GM23338 (cell line): Measurements from ENCODE around the gene NTNG2. TPM values are rescaled to one million over a fixed set of nuclear protein-coding genes. Genes with fewer than 3 reads are reported as not detected.

ENCODE experiments used
- ATAC-seq: fragments of 200-7000 bp; cut with Tn5 transposase; 3 replicates; pipeline ENCODE4 v1.9.1; 2020
- DNase-seq: peaks from one replicate; pipeline ENCODE4 v3.0.0-alpha.2; 2015; ENCODE audit warnings: low spot score
- H2AFZ ChIP-seq: fragments of 200-600 bp; sonication (generic); 2 replicates; pipeline ENCODE4 v1.8.0; 2016; ENCODE audit warnings: antibody characterized with exemption, mild to moderate bottlenecking, moderate library complexity
- H3F3A ChIP-seq: fragments of 200-600 bp; sonication (generic); replicated peaks from 2 replicates; pipeline ENCODE4 v1.8.0; 2017; ENCODE audit warnings: antibody characterized with exemption, mixed run types, low read depth
- H3K27ac ChIP-seq: fragments of 200-600 bp; sonication (generic); 2 replicates; pipeline ENCODE4 v1.6.1; 2016; ENCODE audit warnings: low read depth
- H3K27me3 ChIP-seq: fragments of 200-600 bp; sonication (generic); 2 replicates; pipeline ENCODE4 v1.8.0; 2016; ENCODE audit warnings: mild to moderate bottlenecking, mixed run types, moderate library complexity; ENCODE audit not compliant: insufficient read depth
- H3K36me3 ChIP-seq: fragments of 200-600 bp; sonication (generic); 2 replicates; pipeline ENCODE4 v1.8.0; 2016; ENCODE audit warnings: mild to moderate bottlenecking; ENCODE audit not compliant: insufficient read depth
- H3K4me1 ChIP-seq: fragments of 200-600 bp; sonication (generic); 2 replicates; pipeline ENCODE4 v1.8.0; 2016; ENCODE audit warnings: mild to moderate bottlenecking, moderate library complexity; ENCODE audit not compliant: insufficient read depth
- H3K4me2 ChIP-seq: fragments of 200-600 bp; sonication (generic); 2 replicates; pipeline ENCODE4 v1.7.1; 2017; ENCODE audit warnings: mixed run types
- H3K4me3 ChIP-seq: fragments of 200-600 bp; sonication (generic); 2 replicates; pipeline ENCODE4 v1.6.1; 2016; ENCODE audit warnings: mixed run types
- H3K79me2 ChIP-seq: fragments of 200-600 bp; sonication (generic); replicated peaks from 2 replicates; pipeline ENCODE4 v1.8.0; 2017; ENCODE audit warnings: mild to moderate bottlenecking; ENCODE audit not compliant: insufficient read depth
- H3K9me2 ChIP-seq: fragments of 200-600 bp; sonication (generic); 2 replicates; pipeline ENCODE4 v1.8.0; 2017; ENCODE audit not compliant: insufficient read depth
- H4K20me1 ChIP-seq: fragments of 200-600 bp; sonication (generic); replicated peaks from 2 replicates; pipeline ENCODE4 v1.8.0; 2017; ENCODE audit warnings: mild to moderate bottlenecking; ENCODE audit not compliant: insufficient read depth
- H3K27ac Mint-ChIP-seq: 2 replicates; pipeline ENCODE4 v1.8.0; 2020; ENCODE audit warnings: inconsistent platforms, mild to moderate bottlenecking, moderate library complexity, mixed read lengths
- H3K27me3 Mint-ChIP-seq: 3 replicates; pipeline ENCODE4 v1.8.0; 2022; ENCODE audit warnings: low read depth, mild to moderate bottlenecking, moderate library complexity, mixed read lengths, inconsistent platforms; ENCODE audit not compliant: insufficient read depth, poor library complexity
- H3K36me3 Mint-ChIP-seq: 3 replicates; pipeline ENCODE4 v1.8.0; 2021; ENCODE audit warnings: low read depth, mild to moderate bottlenecking, inconsistent platforms, moderate library complexity, mixed read lengths
- H3K4me1 Mint-ChIP-seq: 3 replicates; pipeline ENCODE4 v1.8.0; 2020; ENCODE audit warnings: mild to moderate bottlenecking, inconsistent platforms, mixed read lengths
- H3K4me3 Mint-ChIP-seq: 3 replicates; pipeline ENCODE4 v1.8.0; 2021; ENCODE audit warnings: moderate library complexity, mild to moderate bottlenecking, inconsistent platforms, mixed read lengths
- H3K9me3 Mint-ChIP-seq: 3 replicates; pipeline ENCODE4 v1.8.0; 2020; ENCODE audit warnings: moderate library complexity, mild to moderate bottlenecking, inconsistent platforms, mixed read lengths
- CREB1 ChIP-seq: fragments of 250-450 bp; sonication (Bioruptor Pico); IDR thresholded peaks from 2 replicates; pipeline ENCODE4 v1.5.0; 2020; ENCODE audit warnings: low read depth, mild to moderate bottlenecking, moderate library complexity
- EZH2 ChIP-seq: fragments of 200-600 bp; sonication (generic); IDR thresholded peaks from one replicate; pipeline ENCODE4 v1.8.0; 2017; ENCODE audit warnings: antibody characterized with exemption, mild to moderate bottlenecking, low read depth; ENCODE audit not compliant: unreplicated experiment
- EZH2phosphoT487 ChIP-seq: fragments of 200-600 bp; sonication (generic); IDR thresholded peaks from one replicate; pipeline ENCODE4 v1.8.1; 2018; ENCODE audit warnings: antibody characterized with exemption; ENCODE audit not compliant: unreplicated experiment
- JUNB ChIP-seq: IDR thresholded peaks from one replicate; pipeline ENCODE4 v1.6.1; 2016; ENCODE audit warnings: antibody characterized with exemption; ENCODE audit not compliant: unreplicated experiment
- NANOG ChIP-seq: IDR thresholded peaks from 2 replicates; pipeline ENCODE4 v1.6.1; 2016; ENCODE audit warnings: antibody characterized with exemption, borderline replicate concordance
- POLR2AphosphoS5 ChIP-seq: IDR thresholded peaks from 2 replicates; pipeline ENCODE4 v1.6.1; 2016; ENCODE audit warnings: antibody characterized with exemption, low read depth
- STAT1 ChIP-seq: IDR thresholded peaks from one replicate; pipeline ENCODE4 v1.6.1; 2016; ENCODE audit warnings: antibody characterized with exemption; ENCODE audit not compliant: unreplicated experiment
- ZNF114 ChIP-seq: fragments of 250-450 bp; sonication (Bioruptor Pico); IDR thresholded peaks from 2 replicates; pipeline ENCODE4 v1.5.0; 2020; ENCODE audit warnings: mild to moderate bottlenecking, moderate library complexity
- ZNF331 ChIP-seq: fragments of 250-450 bp; sonication (Bioruptor Pico); IDR thresholded peaks from 2 replicates; pipeline ENCODE4 v1.5.0; 2020; ENCODE audit warnings: low read depth, mild to moderate bottlenecking, moderate library complexity
- polyA plus RNA-seq: library from polyadenylated mRNA; unstranded; fragments of >200 nt; fragmentation: Nextera tagmentation; extraction: Ambion mirVana; gene quantifications from 2 replicates; pipeline ENCODE4 v1.2.1, GENCODE V29; 2016
- total RNA-seq: library from RNA; depleted of rRNA; stranded (reverse); fragments of >200 nt; shearing (Covaris generic); gene quantifications from 2 replicates; pipeline ENCODE4 v1.2.3, GENCODE V29; 2014
- TF ChIP-seq, protein P1 (sequence below): fragments of 250-450 bp; sonication (Bioruptor Pico); IDR thresholded peaks from 2 replicates; pipeline ENCODE4 v1.5.0; 2020; ENCODE audit warnings: mild to moderate bottlenecking, moderate library complexity
- TF ChIP-seq, protein P2 (sequence below): IDR thresholded peaks from one replicate; pipeline ENCODE4 v1.6.1; 2018; ENCODE audit warnings: antibody characterized with exemption; ENCODE audit not compliant: unreplicated experiment
- TF ChIP-seq, protein P3 (sequence below): IDR thresholded peaks from 2 replicates; pipeline ENCODE4 v1.6.1; 2016; ENCODE audit warnings: antibody characterized with exemption
- TF ChIP-seq, protein P4 (sequence below), 2 experiments: fragments of 200-600 bp in 1 of 2; sonication (generic) in 1 of 2; conservative IDR thresholded peaks; 2 replicates each; pipeline versions ENCODE4 v1.5.1 to v1.6.1; 2016 to 2017; ENCODE audit warnings: antibody characterized with exemption in 2 of 2, low read depth in 2 of 2, mild to moderate bottlenecking in 2 of 2, moderate library complexity in 1 of 2

The NTNG2 gene
- total and polyA plus RNA-seq, 2 experiments from 2014 or later, result 0.99 to 1.7 TPM

DNA sequence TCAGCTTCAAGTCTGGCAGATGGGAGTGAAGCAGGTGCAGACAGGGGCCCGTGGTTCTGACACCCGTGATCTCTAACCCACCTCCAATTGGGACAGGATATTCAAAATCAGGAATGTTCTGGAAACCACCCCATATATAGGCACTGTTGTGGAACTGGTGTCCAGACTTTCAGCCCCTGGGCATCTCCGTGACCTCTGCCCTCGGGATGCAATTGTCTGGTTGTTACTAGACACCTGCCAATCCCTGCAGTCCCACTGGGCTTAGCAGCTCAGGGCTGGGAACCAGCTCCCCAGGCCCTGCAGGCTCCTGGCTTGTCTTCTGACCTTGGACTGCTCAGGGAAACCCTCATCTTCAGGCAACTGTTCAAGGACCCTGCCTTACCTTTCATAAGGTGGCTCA lies 38.8 kb downstream of the NTNG2 start:
- peaks cover 6% of the 10 kb centered on the region; the same call in 1 of the 3 replicates for H3K4me1 Mint-ChIP-seq
- peaks cover 6% of the 10 kb centered on the region for H3K27me3 Mint-ChIP-seq
- Histone ChIP-seq H3F3A (no peaks in the 10 kb centered on the region), H3K4me2 (no peak overlapping the region), H3K27me3 (no peaks in the 10 kb centered on the region), H4K20me1 (no peaks in the 10 kb centered on the region), H3K27ac (no peak overlapping the region), H2AFZ (no peak overlapping the region), H3K36me3 (no peaks in the 10 kb centered on the region), H3K9me2 (no peaks in the 10 kb centered on the region), H3K4me1 (no peaks in the 10 kb centered on the region), H3K79me2 (no peaks in the 10 kb centered on the region), H3K4me3 (no peak overlapping the region)
- TF ChIP-seq ZNF331 (CRISPR knock-in tag), result no peak
- no peak for TF ChIP-seq EZH2phosphoT487
- TF ChIP-seq, protein P1, sequence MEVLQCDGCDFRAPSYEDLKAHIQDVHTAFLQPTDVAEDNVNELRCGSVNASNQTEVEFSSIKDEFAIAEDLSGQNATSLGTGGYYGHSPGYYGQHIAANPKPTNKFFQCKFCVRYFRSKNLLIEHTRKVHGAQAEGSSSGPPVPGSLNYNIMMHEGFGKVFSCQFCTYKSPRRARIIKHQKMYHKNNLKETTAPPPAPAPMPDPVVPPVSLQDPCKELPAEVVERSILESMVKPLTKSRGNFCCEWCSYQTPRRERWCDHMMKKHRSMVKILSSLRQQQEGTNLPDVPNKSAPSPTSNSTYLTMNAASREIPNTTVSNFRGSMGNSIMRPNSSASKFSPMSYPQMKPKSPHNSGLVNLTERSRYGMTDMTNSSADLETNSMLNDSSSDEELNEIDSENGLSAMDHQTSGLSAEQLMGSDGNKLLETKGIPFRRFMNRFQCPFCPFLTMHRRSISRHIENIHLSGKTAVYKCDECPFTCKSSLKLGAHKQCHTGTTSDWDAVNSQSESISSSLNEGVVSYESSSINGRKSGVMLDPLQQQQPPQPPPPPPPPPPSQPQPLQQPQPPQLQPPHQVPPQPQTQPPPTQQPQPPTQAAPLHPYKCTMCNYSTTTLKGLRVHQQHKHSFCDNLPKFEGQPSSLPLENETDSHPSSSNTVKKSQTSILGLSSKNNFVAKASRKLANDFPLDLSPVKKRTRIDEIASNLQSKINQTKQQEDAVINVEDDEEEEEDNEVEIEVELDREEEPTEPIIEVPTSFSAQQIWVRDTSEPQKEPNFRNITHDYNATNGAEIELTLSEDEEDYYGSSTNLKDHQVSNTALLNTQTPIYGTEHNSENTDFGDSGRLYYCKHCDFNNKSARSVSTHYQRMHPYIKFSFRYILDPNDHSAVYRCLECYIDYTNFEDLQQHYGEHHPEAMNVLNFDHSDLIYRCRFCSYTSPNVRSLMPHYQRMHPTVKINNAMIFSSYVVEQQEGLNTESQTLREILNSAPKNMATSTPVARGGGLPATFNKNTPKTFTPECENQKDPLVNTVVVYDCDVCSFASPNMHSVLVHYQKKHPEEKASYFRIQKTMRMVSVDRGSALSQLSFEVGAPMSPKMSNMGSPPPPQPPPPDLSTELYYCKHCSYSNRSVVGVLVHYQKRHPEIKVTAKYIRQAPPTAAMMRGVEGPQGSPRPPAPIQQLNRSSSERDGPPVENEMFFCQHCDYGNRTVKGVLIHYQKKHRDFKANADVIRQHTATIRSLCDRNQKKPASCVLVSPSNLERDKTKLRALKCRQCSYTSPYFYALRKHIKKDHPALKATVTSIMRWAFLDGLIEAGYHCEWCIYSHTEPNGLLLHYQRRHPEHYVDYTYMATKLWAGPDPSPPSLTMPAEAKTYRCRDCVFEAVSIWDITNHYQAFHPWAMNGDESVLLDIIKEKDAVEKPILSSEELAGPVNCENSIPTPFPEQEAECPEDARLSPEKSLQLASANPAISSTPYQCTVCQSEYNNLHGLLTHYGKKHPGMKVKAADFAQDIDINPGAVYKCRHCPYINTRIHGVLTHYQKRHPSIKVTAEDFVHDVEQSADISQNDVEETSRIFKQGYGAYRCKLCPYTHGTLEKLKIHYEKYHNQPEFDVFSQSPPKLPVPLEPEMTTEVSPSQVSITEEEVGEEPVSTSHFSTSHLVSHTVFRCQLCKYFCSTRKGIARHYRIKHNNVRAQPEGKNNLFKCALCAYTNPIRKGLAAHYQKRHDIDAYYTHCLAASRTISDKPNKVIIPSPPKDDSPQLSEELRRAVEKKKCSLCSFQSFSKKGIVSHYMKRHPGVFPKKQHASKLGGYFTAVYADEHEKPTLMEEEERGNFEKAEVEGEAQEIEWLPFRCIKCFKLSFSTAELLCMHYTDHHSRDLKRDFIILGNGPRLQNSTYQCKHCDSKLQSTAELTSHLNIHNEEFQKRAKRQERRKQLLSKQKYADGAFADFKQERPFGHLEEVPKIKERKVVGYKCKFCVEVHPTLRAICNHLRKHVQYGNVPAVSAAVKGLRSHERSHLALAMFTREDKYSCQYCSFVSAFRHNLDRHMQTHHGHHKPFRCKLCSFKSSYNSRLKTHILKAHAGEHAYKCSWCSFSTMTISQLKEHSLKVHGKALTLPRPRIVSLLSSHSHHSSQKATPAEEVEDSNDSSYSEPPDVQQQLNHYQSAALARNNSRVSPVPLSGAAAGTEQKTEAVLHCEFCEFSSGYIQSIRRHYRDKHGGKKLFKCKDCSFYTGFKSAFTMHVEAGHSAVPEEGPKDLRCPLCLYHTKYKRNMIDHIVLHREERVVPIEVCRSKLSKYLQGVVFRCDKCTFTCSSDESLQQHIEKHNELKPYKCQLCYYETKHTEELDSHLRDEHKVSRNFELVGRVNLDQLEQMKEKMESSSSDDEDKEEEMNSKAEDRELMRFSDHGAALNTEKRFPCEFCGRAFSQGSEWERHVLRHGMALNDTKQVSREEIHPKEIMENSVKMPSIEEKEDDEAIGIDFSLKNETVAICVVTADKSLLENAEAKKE (CRISPR knock-in tag), result no peak
- no peak for TF ChIP-seq ZNF114 (CRISPR knock-in tag)
- no peak for TF ChIP-seq CREB1 (CRISPR knock-in tag)
- TF ChIP-seq NANOG, result no peak
- TF ChIP-seq STAT1, result no peak
- TF ChIP-seq POLR2AphosphoS5, result no peak
- TF ChIP-seq, protein P2, sequence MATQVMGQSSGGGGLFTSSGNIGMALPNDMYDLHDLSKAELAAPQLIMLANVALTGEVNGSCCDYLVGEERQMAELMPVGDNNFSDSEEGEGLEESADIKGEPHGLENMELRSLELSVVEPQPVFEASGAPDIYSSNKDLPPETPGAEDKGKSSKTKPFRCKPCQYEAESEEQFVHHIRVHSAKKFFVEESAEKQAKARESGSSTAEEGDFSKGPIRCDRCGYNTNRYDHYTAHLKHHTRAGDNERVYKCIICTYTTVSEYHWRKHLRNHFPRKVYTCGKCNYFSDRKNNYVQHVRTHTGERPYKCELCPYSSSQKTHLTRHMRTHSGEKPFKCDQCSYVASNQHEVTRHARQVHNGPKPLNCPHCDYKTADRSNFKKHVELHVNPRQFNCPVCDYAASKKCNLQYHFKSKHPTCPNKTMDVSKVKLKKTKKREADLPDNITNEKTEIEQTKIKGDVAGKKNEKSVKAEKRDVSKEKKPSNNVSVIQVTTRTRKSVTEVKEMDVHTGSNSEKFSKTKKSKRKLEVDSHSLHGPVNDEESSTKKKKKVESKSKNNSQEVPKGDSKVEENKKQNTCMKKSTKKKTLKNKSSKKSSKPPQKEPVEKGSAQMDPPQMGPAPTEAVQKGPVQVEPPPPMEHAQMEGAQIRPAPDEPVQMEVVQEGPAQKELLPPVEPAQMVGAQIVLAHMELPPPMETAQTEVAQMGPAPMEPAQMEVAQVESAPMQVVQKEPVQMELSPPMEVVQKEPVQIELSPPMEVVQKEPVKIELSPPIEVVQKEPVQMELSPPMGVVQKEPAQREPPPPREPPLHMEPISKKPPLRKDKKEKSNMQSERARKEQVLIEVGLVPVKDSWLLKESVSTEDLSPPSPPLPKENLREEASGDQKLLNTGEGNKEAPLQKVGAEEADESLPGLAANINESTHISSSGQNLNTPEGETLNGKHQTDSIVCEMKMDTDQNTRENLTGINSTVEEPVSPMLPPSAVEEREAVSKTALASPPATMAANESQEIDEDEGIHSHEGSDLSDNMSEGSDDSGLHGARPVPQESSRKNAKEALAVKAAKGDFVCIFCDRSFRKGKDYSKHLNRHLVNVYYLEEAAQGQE, result no peak
- TF ChIP-seq, protein P3, sequence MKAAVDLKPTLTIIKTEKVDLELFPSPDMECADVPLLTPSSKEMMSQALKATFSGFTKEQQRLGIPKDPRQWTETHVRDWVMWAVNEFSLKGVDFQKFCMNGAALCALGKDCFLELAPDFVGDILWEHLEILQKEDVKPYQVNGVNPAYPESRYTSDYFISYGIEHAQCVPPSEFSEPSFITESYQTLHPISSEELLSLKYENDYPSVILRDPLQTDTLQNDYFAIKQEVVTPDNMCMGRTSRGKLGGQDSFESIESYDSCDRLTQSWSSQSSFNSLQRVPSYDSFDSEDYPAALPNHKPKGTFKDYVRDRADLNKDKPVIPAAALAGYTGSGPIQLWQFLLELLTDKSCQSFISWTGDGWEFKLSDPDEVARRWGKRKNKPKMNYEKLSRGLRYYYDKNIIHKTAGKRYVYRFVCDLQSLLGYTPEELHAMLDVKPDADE, result no peak
- TF ChIP-seq EZH2, result no peak
- TF ChIP-seq, protein P4, sequence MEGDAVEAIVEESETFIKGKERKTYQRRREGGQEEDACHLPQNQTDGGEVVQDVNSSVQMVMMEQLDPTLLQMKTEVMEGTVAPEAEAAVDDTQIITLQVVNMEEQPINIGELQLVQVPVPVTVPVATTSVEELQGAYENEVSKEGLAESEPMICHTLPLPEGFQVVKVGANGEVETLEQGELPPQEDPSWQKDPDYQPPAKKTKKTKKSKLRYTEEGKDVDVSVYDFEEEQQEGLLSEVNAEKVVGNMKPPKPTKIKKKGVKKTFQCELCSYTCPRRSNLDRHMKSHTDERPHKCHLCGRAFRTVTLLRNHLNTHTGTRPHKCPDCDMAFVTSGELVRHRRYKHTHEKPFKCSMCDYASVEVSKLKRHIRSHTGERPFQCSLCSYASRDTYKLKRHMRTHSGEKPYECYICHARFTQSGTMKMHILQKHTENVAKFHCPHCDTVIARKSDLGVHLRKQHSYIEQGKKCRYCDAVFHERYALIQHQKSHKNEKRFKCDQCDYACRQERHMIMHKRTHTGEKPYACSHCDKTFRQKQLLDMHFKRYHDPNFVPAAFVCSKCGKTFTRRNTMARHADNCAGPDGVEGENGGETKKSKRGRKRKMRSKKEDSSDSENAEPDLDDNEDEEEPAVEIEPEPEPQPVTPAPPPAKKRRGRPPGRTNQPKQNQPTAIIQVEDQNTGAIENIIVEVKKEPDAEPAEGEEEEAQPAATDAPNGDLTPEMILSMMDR (conservative IDR thresholded peaks at IDR 0.05; ENCODE audit: low read depth in 2 of 2), result no peak
- no peak for TF ChIP-seq JUNB
- ATAC-seq, result no peak
- peaks cover 15% of the 10 kb centered on the region; the same call in 1 of the 3 replicates for H3K9me3 Mint-ChIP-seq
- H3K27ac Mint-ChIP-seq, result no peak overlapping the region
- DNase-seq, result no peak
- no peaks in the 10 kb centered on the region; the same call in 2 of the 3 replicates for H3K36me3 Mint-ChIP-seq
- H3K4me3 Mint-ChIP-seq, result no peak overlapping the region
